ENCODE results near the gene PLA2G4D. TPM values are rescaled to one million over a fixed set of nuclear protein-coding genes. Genes with fewer than 3 reads are reported as not detected.
A peak's percentile ranks its signal among the peaks of the same experiment; 100 is the strongest.

Gene PLA2G4D
- total and polyA plus RNA-seq, 4 donors = 0.12 to 0.31 (median 0.15) TPM; not detected in 1

DNA sequence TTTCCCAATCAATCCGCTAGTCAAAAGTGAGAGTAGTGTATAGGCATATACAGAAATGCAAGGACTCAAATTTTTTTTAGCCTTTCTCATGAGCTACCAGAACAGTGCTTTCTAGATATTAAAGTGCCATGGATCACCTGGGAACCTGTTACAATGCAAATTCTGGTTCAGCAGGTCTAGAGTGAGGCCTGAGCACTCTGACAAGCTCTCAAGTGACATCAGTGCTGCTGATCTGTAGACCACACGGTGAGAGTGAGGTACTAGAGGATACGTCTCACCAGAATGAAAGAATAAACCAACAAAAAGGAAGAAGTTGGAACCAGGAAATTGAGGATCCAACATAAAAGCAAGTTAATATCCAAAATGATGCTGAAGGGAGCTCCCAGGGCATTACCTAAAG, 16.0 kb upstream of the PLA2G4D start:
- no peaks in the 10 kb centered on the region for H3K9me3 ChIP-seq (ENCODE audit: control insufficient read depth in 4 of 4, insufficient read depth in 3 of 4, low read length in 3 of 4)
- TF ChIP-seq, protein P1, sequence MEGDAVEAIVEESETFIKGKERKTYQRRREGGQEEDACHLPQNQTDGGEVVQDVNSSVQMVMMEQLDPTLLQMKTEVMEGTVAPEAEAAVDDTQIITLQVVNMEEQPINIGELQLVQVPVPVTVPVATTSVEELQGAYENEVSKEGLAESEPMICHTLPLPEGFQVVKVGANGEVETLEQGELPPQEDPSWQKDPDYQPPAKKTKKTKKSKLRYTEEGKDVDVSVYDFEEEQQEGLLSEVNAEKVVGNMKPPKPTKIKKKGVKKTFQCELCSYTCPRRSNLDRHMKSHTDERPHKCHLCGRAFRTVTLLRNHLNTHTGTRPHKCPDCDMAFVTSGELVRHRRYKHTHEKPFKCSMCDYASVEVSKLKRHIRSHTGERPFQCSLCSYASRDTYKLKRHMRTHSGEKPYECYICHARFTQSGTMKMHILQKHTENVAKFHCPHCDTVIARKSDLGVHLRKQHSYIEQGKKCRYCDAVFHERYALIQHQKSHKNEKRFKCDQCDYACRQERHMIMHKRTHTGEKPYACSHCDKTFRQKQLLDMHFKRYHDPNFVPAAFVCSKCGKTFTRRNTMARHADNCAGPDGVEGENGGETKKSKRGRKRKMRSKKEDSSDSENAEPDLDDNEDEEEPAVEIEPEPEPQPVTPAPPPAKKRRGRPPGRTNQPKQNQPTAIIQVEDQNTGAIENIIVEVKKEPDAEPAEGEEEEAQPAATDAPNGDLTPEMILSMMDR (IDR thresholded peaks at IDR 0.05; ENCODE audit: control extremely low read depth, extremely low read depth) = no peak
- H3K4me3 ChIP-seq = no peak overlapping the region
- DNase-seq = no peak
- H3K9ac ChIP-seq (ENCODE audit: insufficient read depth in 1 of 2, low read length in 2 of 2) = no peak overlapping the region
- H3K27me3 ChIP-seq (ENCODE audit: control insufficient read depth in 3 of 3, insufficient read depth in 3 of 3, low read length in 2 of 3) = no peaks in the 10 kb centered on the region
- H3K36me3 ChIP-seq (ENCODE audit: control insufficient read depth in 4 of 4, insufficient read depth in 4 of 4, low read length in 4 of 4) = no peaks in the 10 kb centered on the region
- 47 to 55% methylated on average over 3 of the region's 3 CpGs for WGBS, 2 donors
- peaks cover 0 to 3% (median 0%) of the 10 kb centered on the region in 5 donors for H3K4me1 ChIP-seq (ENCODE audit: control insufficient read depth in 5 of 5, insufficient read depth in 5 of 5, low read length in 5 of 5)
- ATAC-seq (ENCODE audit: insufficient read depth, low FRiP score) = no peak
- no peak overlapping the region for H3K27ac ChIP-seq (ENCODE audit: low read depth in 1 of 2, low read length in 1 of 2)

DNA sequence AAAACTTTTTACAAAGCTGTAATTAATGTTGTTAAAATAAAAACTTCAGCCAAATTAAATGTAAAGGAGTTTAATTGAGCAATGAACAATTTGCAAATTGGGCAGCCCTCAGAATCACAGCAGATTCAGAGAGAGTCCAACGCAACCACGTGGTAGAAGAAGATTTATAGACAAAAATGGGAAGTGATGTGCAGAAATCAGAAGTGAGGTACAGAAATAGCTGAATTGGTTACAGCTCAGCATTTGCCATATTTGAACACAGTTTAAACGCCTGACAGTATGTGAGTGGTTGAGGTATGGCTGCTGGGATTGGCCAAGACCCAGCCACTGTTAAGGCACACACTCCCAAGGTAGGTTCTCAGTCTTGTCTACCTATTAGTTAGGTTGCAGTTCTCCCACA, 14.4 kb upstream of the PLA2G4D start:
- ATAC-seq (ENCODE audit: insufficient read depth, low FRiP score) = no peak
- no peaks in the 10 kb centered on the region for H3K36me3 ChIP-seq (ENCODE audit: control insufficient read depth in 4 of 4, insufficient read depth in 4 of 4, low read length in 4 of 4)
- H3K9ac ChIP-seq (ENCODE audit: insufficient read depth in 1 of 2, low read length in 2 of 2) = no peak overlapping the region
- H3K4me3 ChIP-seq = no peak overlapping the region
- H3K9me3 ChIP-seq (ENCODE audit: control insufficient read depth in 4 of 4, insufficient read depth in 3 of 4, low read length in 3 of 4) = no peaks in the 10 kb centered on the region
- no peak overlapping the region for H3K27ac ChIP-seq (ENCODE audit: low read depth in 1 of 2, low read length in 1 of 2)
- H3K4me1 ChIP-seq (ENCODE audit: control insufficient read depth in 5 of 5, insufficient read depth in 5 of 5, low read length in 5 of 5) = peaks cover 0 to 3% (median 0%) of the 10 kb centered on the region in 5 donors
- TF ChIP-seq, protein P1 (IDR thresholded peaks at IDR 0.05; ENCODE audit: control extremely low read depth, extremely low read depth) = no peak
- no peak for DNase-seq
- 34 to 67% methylated on average over 3 of the region's 3 CpGs for WGBS, 2 donors
- no peaks in the 10 kb centered on the region for H3K27me3 ChIP-seq (ENCODE audit: control insufficient read depth in 3 of 3, insufficient read depth in 3 of 3, low read length in 2 of 3)

DNA sequence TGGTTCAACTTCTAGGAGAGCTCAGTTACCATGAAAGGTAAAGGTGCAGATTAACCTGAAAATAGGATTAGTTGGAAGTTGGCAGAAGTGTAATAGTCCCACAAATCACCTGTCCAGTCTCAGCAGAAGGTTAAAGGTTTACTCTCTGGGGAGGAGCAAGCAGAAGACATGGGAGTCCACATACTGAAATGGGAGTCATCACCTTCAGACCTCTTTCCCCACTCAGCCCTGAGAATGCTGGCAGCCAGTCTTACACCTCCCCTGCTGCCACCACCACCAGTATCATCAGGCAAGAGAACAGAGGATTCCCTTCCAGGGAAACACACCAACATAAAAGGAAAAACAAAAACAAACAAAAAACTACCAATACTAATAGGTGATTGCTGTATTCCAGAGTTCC, 13.8 kb upstream of the PLA2G4D start:
- H3K4me1 ChIP-seq (ENCODE audit: control insufficient read depth in 5 of 5, insufficient read depth in 5 of 5, low read length in 5 of 5) = peaks cover 0 to 3% (median 0%) of the 10 kb centered on the region in 5 donors
- H3K9ac ChIP-seq (ENCODE audit: insufficient read depth in 1 of 2, low read length in 2 of 2) = no peak overlapping the region
- no peaks in the 10 kb centered on the region for H3K27me3 ChIP-seq (ENCODE audit: control insufficient read depth in 3 of 3, insufficient read depth in 3 of 3, low read length in 2 of 3)
- TF ChIP-seq, protein P1 (IDR thresholded peaks at IDR 0.05; ENCODE audit: control extremely low read depth, extremely low read depth) = no peak
- H3K27ac ChIP-seq (ENCODE audit: low read depth in 1 of 2, low read length in 1 of 2) = no peak overlapping the region
- ATAC-seq (ENCODE audit: insufficient read depth, low FRiP score) = no peak
- no peak overlapping the region for H3K4me3 ChIP-seq
- DNase-seq = no peak
- H3K36me3 ChIP-seq (ENCODE audit: control insufficient read depth in 4 of 4, insufficient read depth in 4 of 4, low read length in 4 of 4) = no peaks in the 10 kb centered on the region
- no peaks in the 10 kb centered on the region for H3K9me3 ChIP-seq (ENCODE audit: control insufficient read depth in 4 of 4, insufficient read depth in 3 of 4, low read length in 3 of 4)

DNA sequence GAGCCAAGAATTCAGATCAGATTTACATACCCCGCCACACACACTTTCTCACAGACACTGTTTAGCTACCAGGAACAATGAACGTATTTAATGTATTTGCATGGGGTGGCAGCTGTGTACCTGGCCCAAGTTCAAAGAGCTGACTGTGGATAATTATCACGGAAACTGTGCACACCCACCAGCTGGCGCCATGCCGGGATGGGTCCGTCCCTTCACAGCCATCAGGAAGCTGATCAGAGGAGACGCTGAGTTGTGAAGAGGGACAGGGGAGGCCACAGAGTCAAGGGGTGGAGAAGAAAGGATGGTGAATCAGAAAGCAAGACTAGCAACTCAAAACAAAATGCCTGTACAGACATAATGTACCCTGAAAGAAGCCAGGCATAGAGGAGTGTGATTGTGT, 13.1 kb upstream of the PLA2G4D start:
- H3K27ac ChIP-seq (ENCODE audit: low read depth in 1 of 2, low read length in 1 of 2) = no peak overlapping the region
- no peak overlapping the region for H3K4me3 ChIP-seq
- no peaks in the 10 kb centered on the region for H3K27me3 ChIP-seq (ENCODE audit: control insufficient read depth in 3 of 3, insufficient read depth in 3 of 3, low read length in 2 of 3)
- H3K9me3 ChIP-seq (ENCODE audit: control insufficient read depth in 4 of 4, insufficient read depth in 3 of 4, low read length in 3 of 4) = no peaks in the 10 kb centered on the region
- H3K36me3 ChIP-seq (ENCODE audit: control insufficient read depth in 4 of 4, insufficient read depth in 4 of 4, low read length in 4 of 4) = no peaks in the 10 kb centered on the region
- ATAC-seq (ENCODE audit: insufficient read depth, low FRiP score) = no peak
- DNase-seq = peak in 1 of 3 donors; percentile 23
- 43 to 75% methylated on average over 7 of the region's 7 CpGs for WGBS, 2 donors
- H3K4me1 ChIP-seq (ENCODE audit: control insufficient read depth in 5 of 5, insufficient read depth in 5 of 5, low read length in 5 of 5) = peaks cover 0 to 6% (median 0%) of the 10 kb centered on the region in 5 donors
- TF ChIP-seq, protein P1 (IDR thresholded peaks at IDR 0.05; ENCODE audit: control extremely low read depth, extremely low read depth) = no peak
- no peak overlapping the region for H3K9ac ChIP-seq (ENCODE audit: insufficient read depth in 1 of 2, low read length in 2 of 2)

Data from lung (tissue), 12 donors.